Thoracic aorta (tissue), 2 donors: ENCODE measurements around the gene PIP5K1A. TPM values are rescaled to one million over a fixed set of nuclear protein-coding genes. Genes with fewer than 3 reads are reported as not detected.
A peak's percentile ranks its signal among the peaks of the same experiment; 100 is the strongest.

Source experiments
- ATAC-seq: fragments of 150-250 bp; one replicate; pipeline ENCODE4 v1.8.0; 2017; ENCODE audit warnings: low read depth; ENCODE audit not compliant: insufficient number of reproducible peaks, low FRiP score
- DNase-seq: peaks from one replicate; pipeline ENCODE4 v3.0.0-alpha.2; 2020; ENCODE audit warnings: low spot score
- H3K27ac ChIP-seq, 2 donors: fragments of 200-600 bp; sonication (generic); 1 replicate in 1 of 2; 2 replicates in 1 of 2; pipeline ENCODE4 v1.5.1; 2016; ENCODE audit warnings: mild to moderate bottlenecking in 2 of 2, moderate library complexity in 2 of 2
- H3K27me3 ChIP-seq: fragments of 200-600 bp; sonication (generic); replicated peaks from 2 replicates; pipeline ENCODE4 v1.6.0; 2016; ENCODE audit warnings: mild to moderate bottlenecking; ENCODE audit not compliant: insufficient read depth
- H3K36me3 ChIP-seq: fragments of 200-600 bp; sonication (generic); one replicate; pipeline ENCODE4 v1.5.1; 2016
- H3K4me1 ChIP-seq, 2 donors: fragments of 200-600 bp; sonication (generic); 1 replicate in 1 of 2; 2 replicates in 1 of 2; pipeline versions ENCODE4 v1.5.1 to v1.6.0; 2016; ENCODE audit warnings: low read depth in 2 of 2, mild to moderate bottlenecking in 1 of 2; ENCODE audit not compliant: control insufficient read depth in 1 of 2
- H3K4me3 ChIP-seq: fragments of 200-600 bp; sonication (generic); 2 replicates; pipeline ENCODE4 v1.5.1; 2016; ENCODE audit warnings: mild to moderate bottlenecking
- H3K9me3 ChIP-seq: fragments of 200-600 bp; sonication (generic); 2 replicates; pipeline ENCODE4 v1.5.1; 2016
- CTCF ChIP-seq: fragments of 200-600 bp; sonication (generic); IDR thresholded peaks from one replicate; pipeline ENCODE4 v1.5.1; 2019; ENCODE audit warnings: antibody characterized with exemption
- total RNA-seq, 2 donors: library from RNA; depleted of rRNA; stranded (reverse); fragments of >200 nt; gene quantifications; one replicate each; pipeline versions ENCODE4 v1.1.0 to v1.2.3, GENCODE V29; 2016

Gene PIP5K1A
- total RNA-seq, 2 donors from 2014 or later = 49.7 to 97.6 TPM

- Histone ChIP-seq H3K27ac (peak overlapping the region; percentile 88 to 100), H3K4me3 (peak overlapping the region; percentile 81), H3K36me3 (peaks cover 7% of the 10 kb centered on the region), H3K27me3 (no peaks in the 10 kb centered on the region), H3K4me1 (peaks cover 11 to 18% of the 10 kb centered on the region in 2 donors), H3K9me3 (no peaks in the 10 kb centered on the region)
- ATAC-seq = peak; percentile 94
- TF ChIP-seq CTCF = no peak
- DNase-seq = peak; percentile 82
Measured at GRCh38 chr1:151281225-151281968, 83.0 kb downstream of the PIP5K1A start.

DNA sequence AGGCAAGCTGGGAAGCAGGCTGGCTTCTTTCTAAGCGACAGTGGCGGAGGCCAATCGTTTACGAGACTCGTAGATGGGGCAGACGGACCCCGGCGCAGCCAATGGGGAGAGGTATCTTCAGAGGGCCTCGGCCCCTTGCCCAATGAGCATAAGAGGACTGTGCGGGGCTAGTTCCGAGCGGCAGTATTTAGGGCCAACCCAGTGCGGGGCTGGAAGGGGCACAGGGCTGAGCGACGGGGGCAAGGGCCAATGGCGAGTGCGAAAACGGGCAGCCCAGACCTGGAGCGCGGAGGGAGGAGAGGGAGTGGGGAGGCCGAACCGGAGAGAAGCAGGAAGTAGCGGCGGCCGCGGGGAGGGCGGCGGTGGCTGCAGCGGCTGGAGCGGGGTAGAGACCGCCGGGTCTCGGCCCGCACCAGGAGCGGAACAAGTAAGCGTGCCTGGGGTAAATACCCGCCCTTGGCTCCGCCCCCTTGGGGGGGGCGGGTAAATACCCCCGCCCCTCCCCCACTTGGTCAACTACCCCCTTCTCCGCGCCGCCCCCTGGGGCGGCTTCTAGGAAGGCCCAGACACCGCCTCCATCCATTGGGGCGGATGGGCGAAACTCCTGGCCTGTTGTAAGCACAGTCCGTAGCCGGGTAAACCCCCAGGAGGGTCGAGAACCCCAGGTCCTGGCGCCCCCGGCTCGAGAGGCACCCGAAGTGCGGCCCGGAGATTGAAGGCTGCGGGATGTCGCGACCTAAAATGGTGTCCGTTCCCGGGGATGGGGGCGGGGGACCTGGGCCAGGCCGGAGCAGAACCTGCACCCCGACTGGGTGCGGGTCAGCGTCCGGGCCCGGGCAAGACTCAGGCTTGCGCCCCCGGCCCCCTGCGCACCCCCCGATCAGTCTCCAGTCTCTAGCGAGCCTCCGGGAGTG, 83.9 kb downstream of the PIP5K1A start, which contains the start of gene ZNF687:
Gene ZNF687, plus strand, starts transcription at position 331 of the 914 bp plus-strand sequence. CDS start 3,993 bp downstream, outside the sequence.
- ATAC-seq (peak; percentile 86), DNase-seq (peak; percentile 100)
- Histone ChIP-seq H3K4me1 (peaks cover 11 to 18% of the 10 kb centered on the region in 2 donors), H3K9me3 (no peaks in the 10 kb centered on the region), H3K27ac (peak within 1 kb of the TSS; percentile 88 to 100), H3K27me3 (no peaks in the 10 kb centered on the region), H3K36me3 (peaks cover 16% of the 10 kb centered on the region), H3K4me3 (peak within 1 kb of the TSS; percentile 81)
- TF ChIP-seq CTCF = no peak

DNA sequence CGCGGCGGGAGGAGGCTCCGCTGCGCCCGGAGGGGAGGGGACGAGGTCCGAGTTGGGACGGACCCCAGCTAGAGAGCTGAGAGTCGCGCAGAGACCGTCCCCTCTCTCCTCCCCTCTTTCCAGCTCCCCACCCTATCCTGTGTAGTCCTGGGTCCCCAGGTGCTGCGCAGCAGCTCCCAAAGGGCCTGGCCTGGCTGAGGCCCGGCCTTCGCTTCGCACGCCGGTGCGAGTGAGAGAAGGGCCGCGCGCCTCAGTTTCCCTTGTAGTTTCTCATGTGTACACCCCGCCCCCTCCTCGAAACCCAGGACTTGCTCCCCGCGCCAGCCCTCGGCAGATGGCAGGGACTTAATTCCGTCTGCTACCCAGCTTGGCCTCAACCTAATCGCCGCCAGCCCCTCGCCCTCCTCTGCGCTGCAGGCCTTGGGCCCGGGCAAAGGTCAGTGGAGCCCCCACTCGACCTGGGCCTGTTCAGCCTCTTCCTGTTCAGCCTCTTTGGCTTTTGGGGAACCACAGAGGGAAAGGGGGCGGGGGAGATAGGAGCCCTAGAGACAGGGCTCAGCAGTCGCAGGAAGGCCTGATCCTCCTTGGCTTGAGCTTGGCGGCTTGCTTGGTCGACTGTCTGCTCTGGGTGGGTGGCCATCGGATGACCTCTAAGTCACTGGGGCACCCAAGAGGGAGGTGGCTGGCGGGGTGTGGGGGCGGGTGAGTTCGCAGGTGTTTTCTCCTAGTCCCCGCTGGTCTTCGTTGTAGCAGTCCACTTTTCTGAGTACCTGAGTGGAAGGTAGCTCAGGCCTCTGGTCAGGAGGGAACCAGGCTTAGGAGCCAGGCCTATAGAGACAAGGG, 84.8 kb downstream of the PIP5K1A start:
- no peak for DNase-seq
- Histone ChIP-seq H3K27me3 (no peaks in the 10 kb centered on the region), H3K4me3 (peak overlapping the region; percentile 81), H3K27ac (peak overlapping the region; percentile 88 to 100), H3K4me1 (peaks cover 11 to 18% of the 10 kb centered on the region in 2 donors), H3K36me3 (peaks cover 24% of the 10 kb centered on the region), H3K9me3 (no peaks in the 10 kb centered on the region)
- ATAC-seq = no peak
- no peak for TF ChIP-seq CTCF

- DNase-seq = no peak
- Histone ChIP-seq H3K36me3 (peaks cover 32% of the 10 kb centered on the region), H3K27ac (peak overlapping the region in 1 of 2 donors; percentile 100), H3K4me3 (peak overlapping the region; percentile 81), H3K4me1 (peaks cover 11 to 18% of the 10 kb centered on the region in 2 donors), H3K27me3 (no peaks in the 10 kb centered on the region), H3K9me3 (no peaks in the 10 kb centered on the region)
- ATAC-seq = no peak
- no peak for TF ChIP-seq CTCF
Measured at GRCh38 chr1:151284013-151284577, 85.7 kb downstream of the PIP5K1A start.
